HG02763 (cell line): Measurements from ENCODE around the gene SYS1.
A peak's percentile ranks its signal among the peaks of the same experiment; 100 is the strongest.

ENCODE experiments used
- ATAC-seq: cut with Tn5 transposase; IDR thresholded peaks from one replicate; pipeline ENCODE4 v1.9.1; 2021; ENCODE audit warnings: mild to moderate bottlenecking, moderate library complexity; ENCODE audit not compliant: unreplicated experiment

SYS1 gene

DNA sequence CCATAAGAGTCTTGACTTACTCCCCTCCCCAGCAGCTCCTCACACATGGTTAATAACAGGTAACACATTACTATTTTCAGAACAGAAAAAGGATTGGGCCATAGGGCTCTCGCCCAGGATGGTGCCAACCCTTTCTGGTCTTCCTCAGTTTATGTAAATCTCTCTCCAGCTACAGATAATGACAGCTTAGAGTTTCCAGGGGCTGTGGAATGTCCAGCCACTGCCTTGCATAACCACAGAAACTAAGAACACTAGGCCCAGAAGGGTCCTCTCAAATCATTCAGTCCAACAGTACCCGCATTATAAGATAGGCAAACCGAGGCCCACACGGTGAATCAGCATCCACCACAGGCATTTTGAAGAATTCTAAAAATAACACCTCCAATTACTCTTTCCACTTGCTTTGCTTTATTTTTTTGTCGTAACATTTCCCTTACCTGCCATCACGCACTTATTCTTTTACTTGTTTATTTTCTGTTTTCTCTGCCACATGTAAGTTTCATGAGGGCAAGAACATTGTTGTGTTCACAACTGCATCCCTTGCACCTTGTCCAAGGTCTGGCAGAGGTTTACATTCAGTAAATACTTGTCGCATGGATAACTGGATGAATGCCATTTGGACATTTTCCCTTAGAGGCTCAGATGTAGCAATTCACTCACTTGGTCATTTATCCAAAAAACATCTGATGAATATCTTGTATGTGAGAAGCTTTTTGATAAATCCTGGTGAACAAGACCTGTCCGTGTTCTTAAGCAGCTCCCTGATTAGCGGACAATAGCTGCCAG lies 8.3 kb upstream of the SYS1 start:
- ATAC-seq: no peak

DNA sequence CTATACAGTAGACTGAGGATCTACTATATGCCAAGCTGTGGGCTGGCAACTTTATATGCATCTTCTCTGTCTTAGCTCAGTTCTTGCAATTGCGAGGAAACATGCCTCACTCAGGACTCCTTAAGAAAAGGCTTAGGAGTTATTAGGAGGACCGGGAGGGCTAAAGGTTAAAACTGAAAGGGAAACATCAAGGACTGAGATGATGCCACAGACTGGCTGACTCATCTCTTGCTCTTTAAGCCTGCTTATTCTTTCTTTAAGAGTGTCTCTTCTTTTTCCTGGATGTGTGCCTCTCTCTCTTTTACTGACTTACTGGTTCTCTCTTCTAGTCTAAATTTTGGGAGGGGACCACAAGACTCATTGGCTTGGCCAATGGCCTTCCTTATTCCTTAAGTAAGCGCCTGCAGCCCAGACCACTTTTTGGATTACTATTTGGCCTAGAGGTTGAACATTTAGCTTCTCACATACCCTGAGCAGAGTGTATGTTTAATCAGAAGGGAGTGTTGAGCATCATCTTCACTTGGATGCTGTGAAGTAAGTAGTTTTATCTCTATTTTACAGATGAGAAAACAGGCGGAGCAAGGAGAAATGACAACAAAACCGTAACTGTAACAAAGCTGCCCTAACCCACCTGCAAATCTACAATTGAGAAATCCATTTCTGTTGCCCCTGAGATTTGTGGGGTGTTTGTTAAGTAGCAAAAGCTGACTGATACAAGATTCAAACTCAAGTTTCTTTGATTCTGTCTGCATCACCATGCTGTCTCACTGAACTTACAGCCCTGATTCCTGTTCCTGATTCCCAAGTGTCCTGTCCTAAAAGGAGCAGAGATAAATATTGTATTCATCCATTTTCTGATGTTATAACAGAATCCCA lies 7.5 kb upstream of the SYS1 start:
- ATAC-seq: no peak

DNA sequence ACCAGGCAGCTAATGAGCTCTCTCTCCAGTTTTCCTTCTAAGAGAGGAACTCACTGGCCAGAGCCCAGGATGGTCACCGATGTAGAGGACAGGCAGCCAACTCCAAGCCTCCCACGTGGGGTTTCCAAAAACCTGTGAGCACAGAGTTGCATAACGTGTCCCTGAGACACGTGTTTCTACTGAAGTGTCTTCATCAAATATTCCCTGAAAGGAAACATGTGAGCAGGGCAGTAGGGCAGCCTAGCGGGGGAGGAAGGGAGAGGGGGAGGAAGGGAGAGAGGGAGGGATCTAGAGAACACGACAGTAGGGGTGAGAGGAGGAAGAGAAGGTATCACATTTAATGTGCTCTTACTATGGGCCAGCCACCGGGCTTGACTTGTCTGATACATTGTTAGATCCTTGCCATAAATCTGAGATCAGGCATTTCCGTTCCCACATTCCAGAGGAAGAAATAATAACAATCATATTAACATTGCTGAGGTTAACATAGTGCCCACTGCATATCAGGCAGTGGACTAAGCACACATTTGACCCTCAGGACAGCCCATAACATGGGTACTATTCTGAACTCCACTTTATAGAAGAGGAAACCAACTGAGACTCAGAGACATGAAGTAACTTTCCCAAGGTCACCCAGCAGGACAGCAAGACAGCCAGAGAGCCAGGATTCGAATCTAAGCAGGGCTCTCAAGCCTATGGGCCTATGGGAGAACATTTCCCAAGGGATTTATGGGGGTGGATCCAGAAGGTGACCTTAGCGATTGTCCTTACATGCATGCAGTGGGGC lies 4.5 kb upstream of the SYS1 start:
- no peak for ATAC-seq

DNA sequence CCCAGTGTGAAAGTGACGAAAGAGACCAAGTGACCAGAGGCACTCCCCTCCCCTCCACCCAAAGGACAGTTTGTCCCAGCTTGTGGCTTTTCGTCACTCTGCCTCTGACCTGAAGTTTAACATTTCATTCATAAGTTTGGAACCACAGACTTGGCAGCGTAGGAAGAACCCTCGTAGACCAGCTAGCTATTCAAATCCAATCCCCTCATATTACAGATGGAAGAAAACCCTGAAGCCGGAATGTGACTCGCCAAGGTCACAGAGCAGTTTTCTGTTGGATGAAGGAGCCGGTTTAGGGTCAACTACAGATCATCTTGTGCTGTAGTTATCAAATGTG lies 3.9 kb upstream of the SYS1 start:
- ATAC-seq: no peak

DNA sequence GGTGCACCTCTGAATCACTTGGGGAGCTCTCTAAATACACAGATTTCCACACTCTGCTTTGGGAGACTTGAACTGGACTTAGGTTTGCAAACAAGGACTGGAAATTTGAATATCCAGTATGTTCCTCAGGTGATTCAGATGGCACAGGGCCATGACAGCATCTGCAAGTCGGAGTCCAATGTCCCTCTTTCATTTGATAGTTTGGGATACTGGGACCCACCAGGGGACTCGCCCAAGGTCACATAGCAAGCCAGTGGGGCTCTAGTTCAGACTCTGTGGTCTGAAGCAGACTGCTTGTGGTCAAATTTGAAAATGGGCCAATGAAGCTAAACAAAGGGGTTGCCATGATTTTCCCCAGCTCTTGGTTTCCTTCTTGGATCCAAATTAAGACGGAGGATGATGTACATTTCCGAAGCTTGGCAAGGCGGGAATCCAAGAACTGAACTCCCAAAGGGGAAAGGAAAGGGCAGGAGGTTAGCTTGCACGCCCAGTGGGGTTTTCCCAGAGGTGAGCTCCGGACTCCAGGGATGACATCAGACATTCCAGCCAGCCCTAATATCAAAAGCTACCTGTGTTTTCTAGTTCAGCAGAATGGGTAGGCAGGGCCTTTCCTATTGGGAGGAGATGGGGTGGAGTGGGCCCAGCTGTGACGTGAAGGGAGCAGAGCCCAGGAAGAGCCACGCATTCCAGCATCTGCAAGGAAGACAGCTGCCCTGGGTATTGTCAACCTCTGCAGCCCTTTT lies 3.4 kb upstream of the SYS1 start:
- ATAC-seq: no peak

DNA sequence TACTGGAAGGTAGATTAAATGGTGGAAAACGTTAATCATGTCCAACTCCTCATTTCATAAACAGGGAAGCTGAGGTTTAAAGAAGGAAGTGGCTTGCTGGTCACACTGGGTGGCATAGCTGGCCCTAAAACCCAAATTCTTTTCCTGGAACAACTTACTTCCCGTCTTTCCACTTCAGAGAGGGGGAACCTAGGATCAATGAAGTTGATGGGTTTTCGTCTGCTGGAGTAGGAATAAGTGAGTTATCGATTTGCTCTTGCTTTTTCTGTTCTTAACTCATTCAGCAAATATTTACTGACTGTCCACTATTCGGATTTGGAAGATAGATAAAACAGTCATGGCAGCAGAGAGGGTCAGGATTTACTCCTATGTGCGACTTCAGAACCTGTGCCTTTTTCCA lies 1.2 kb upstream of the SYS1 start:
- no peak for ATAC-seq

DNA sequence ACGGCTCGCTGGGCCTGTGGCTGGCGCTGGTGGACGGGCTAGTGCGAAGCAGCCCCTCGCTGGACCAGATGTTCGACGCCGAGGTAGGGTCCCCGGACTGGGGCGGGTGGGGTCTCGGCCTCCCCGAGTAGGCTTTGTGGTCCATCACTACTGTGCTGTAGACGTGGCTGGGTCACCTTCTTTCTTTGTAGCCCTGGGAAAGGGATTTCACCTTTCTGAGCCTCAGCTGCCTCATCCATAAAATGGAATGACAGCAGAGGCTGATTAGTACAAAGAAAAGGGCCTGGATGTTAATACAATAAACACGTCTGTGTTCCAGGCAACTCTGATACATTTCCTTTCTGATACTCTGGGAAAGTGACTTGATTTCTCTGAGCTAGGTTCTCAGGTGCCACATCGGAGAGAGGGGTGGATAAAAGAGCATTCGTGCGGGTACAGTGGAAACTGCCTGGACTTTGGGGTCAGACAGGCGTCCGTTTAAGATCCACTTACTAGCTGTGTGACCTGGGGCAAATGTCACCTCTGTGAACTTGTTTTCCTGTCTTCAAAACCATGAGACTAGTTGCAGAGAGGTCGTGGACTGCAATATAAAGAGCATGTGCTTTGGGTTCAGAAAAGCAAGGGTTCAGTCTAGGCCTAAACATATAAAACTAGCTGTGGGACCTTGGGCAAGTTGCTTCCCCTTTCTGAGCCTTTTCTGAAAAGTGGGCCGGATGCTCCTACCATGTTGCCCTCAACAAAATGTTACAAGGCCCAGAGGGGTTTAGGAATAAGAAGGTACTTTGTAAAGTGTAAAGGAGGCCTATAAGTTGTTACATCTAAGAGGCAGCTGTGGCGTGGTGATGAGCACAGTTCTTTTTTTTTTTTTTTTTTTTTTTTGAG lies 896 bp downstream of the SYS1 start:
- no peak for ATAC-seq

DNA sequence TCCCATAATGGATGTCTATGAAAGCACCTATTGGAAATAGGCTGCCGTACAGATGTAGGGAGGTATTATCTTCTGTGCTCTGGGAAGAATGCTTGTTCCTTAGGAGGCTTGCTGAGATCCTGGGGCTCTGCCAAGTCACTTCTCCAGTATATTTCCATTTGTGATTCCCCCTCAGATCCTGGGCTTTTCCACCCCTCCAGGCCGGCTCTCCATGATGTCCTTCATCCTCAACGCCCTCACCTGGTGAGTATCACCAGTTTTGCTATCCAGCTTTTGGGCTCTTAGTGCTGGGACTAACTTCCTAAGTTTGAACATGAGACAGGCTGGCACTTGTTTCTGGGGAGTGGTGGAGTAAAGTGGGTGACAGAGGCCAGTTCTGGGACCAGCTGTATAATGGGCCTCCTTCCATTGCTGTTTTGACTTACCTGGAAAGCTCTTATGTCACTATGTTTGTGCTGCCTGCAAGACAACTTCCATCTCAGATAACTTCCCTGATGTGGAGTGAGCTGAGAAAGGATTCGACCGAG lies 2.6 kb downstream of the SYS1 start:
- ATAC-seq: no peak

DNA sequence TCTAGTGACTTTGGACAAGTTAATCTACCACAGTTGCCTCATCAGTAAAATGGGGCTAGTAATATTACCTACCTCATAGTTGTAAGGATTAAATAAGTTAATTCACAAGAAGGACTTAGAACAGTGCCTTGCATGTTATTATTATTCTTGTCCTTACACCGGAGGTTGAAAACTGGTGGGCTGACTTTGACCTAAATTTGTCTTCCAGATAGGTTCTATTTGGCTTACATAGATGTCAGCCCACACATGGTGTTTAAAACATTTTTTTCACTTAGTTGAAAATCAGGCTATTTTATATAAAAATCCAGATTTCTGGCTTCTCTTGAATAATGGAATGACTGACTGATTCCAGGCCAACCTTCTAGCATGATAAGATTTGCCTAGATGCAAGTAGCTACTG lies 3.2 kb downstream of the SYS1 start:
- no peak for ATAC-seq

DNA sequence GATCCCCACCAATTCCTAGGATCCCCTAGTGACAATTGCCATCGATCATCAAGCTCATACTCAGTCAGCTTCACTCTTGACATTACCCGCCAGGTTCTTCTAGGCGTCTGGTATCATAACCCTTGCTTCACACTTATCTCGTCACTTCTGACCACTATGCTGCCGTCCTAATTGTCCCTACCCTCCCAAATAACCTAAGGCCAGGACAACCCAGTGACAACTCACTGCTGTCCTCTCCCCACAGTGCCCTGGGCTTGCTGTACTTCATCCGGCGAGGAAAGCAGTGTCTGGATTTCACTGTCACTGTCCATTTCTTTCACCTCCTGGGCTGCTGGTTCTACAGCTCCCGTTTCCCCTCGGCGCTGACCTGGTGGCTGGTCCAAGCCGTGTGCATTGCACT lies 3.7 kb downstream of the SYS1 start:
- ATAC-seq: no peak

DNA sequence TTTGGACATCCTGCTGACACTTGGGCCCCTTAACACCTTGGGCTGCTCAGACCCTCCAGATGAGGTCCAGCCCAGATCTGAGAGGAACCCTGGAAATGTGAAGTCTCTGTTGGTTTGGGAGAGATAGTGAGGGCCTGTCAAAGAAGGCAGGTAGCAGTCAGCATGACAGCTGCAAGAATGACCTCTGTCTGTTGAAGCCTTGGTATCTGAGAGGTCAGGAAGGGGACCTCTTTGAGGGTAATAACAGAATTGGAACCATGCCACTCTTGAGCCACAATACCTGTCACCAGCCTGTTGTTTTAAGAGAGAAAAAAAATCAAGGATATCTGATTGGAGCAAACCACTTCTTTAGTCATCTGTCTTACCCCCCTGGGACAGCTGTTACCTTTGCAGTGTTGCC lies 4.2 kb downstream of the SYS1 start:
- ATAC-seq: no peak

DNA sequence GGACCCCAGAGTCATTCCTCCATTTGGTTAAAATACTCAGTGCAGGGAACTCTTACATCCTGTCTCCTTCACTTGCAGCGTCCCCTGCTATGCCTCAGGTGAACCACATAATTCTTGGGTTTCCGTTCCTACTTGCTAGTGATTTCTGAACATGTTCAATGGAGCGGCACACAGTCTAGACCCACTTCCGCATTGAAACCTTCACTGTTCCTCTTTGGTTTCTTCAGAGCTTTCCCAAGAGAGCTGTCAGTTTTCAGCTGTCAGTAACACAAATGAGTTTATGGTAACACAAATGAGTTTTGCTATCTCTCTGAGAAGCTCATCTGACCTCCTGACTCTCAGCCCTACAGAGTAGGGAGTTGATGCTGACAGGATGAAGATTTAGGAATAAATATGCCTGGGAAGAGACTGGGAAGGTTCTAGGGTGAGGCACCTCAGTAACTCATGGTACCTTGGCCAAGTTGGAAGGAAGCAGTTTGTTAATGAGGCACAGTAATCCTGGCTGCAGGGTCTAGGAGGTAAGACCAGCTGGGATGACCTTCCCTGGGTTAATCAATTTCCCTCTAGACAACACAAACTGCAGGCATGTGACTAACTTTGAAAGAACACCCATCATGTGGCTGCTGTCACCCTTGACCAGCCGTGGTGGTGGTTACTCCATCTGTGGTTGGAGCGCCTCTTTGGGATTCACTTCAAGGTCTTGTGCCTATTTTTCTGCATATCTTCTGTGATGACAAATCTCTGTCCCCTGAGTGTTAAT lies 5.4 kb downstream of the SYS1 start:
- ATAC-seq: peak; percentile 73

DNA sequence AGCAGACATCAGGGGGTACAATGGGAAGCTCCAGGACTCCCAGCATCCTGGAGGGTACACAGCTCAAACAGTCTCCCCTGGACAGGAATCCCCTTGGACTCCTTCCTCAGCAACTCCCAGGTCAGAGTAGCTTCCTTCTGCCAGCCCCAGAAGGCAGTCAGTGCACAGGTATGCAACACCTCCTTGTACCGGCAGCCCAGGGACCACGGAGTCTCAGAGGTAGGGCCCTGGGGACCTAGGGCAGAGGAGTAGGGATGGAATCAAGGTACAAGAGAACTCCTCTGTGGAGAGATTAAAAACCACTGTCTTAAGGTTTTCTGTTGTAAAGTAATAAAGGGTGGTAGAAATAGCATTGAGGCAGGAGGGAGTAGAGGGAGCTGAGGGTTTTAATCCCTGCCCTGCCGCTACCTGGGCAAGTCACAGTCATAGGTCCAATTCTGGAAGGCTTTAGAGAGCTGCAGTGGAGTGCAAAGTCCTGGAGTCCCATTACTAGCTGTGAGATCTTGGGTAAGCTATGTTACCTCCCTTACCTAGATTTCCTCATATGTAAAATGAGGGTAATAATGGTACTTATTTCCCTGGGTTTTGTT lies 7.7 kb downstream of the SYS1 start:
- ATAC-seq: no peak

DNA sequence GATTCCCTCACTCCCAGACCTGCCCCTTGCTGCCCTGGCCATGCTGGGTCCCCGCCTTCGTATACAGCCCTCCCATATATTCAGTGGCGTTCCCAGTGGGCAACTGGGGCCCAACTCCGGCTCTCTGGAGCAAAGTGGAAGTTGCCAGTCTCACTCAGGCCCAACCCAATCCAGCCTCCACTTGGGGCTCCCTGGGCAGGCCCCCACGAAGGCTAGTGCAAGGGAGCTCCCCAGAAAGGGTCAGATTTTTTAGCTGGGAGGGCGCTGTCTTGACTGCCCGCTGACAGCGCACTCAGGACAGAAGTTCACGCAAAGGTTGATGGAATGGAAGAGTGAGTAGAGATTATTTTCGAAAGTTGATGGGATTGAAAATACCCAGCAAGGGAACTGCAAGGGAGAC lies 9.3 kb downstream of the SYS1 start:
- ATAC-seq: no peak

DNA sequence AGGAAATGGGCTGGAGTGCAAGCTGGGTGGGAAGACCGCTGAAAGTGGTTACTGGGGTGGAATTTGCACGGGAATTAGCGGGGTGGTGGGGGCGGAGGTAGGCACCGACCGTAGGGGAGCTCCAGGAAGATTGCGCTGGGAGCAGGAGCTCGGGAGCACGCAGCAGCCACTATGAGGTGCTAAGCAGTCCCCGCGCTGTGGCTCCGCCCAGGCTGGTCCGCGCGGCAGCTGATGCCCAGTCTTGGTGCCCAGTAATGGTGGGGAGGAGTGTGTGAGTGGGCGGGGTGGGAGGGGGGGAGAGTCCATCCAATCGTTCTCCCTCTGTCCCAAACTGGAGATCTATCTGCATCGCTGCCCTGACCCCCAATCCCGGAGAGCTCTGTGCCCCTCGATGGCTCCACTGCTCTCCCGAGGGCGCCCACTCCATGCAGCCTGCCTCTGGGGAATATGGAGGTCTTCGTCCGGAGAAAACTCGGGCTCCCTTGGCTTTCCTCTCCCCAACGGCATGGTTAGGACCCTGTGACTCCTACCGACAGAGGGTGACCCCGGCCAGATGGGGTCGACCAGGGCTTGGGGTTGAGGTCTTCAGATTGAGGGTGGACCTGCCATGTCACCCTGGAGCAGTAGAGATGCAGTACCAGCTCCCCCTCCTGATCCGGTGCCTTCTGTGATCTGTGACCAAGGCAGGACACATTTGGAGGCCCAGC lies 9.8 kb downstream of the SYS1 start:
- ATAC-seq: no peak

DNA sequence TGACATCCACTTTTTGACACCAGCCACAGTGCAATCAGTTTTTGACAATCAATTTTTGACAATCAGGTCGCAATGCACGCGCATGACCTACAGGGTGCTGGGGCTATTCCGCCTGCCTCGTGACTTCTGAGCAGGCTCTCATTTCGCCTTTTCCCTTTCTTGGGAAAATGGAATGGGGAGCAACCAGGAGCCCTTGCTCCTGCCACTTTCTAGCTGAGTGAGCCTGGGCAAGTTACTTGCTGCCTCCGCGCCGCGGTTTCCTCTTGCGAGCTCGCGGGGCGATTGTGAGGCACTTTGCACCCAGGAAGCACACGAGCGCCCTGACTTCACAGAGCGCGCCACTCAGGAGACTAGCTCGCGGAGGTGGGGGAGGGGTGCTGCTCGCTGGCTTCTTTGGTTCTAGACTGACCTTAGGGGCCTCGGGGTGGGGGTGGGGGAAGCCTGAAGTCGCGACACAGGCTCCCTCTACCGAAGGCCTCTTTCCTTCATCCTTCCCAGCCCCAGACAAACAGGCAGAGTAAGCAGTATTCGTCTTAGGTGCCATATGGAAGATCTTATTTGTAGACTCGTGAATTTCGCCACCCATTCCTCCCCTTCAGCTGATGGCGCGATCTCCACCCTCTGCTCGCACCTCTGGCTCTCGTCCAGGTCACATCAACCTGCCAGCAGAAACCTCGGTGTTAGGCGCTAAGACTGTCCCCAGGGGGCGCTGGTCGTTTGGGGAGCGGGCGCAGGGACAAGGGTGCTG lies 10.6 kb downstream of the SYS1 start:
- ATAC-seq: peak; percentile 67

DNA sequence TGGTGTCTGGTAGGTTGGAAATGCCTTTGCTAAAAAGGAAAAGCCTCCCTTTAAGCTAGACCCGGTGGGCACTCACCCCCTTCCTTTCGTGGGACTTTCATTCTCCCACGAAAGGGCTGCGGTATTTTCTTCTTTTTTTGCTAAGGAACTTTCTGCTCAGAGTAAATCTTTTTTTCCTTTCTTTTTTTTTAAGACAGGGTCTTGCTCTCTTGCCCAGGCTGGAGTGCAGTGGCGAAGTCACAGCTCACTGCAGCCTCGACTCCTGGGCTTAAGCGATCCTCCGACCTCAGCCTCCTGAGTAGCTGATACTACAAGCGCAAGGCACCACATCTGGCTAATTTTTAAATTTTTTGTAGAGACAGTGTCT lies 11.1 kb downstream of the SYS1 start:
- ATAC-seq: no peak
